ENCODE data around the gene CCR7.
A peak's percentile ranks its signal among the peaks of the same experiment; 100 is the strongest.
"Not testable (repeated sequence)": the region's sequence is repeated elsewhere in the genome, so short reads cannot be mapped to it uniquely, and the experiment has no call there.

The CCR7 gene

DNA sequence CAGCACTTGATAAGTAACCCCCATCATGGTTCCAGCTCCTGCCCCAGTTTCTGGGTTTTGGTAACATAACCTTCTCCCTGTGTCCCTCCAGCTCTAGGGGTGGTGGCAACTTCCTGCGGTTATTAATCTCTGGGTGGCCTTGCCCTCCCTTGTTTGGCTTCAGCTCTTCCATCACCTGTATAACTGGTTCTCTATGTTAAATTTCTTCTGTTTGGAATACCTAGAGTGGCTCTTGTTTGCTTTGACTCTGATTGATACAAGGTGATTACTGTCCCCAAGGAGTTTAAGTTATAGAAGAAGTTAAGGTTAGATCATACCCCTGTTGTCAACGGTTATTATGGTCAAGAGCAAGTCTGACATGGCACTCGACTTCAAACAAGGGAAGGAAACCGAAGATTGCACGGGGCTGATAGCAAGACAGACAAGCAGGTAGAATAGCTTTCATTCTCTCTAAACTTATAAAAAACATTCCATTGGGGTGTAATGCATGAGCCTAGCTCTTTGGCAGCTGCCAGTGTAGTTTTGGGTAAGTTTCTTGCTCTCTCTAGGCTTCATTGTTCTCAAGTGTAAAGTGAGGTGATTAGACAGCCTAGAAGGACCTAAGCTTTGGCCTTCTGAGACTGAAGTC lies 11.0 kb upstream of the CCR7 start:
- TF ChIP-seq POLR2AphosphoS5 (IDR thresholded peaks at IDR 0.05; ENCODE audit: low read depth) = no peak
- H3K4me3 ChIP-seq (replicated peaks; ENCODE audit: insufficient read depth, low read length) = no peak overlapping the region
- H3K27me3 ChIP-seq (ENCODE audit: insufficient read depth, poor library complexity, severe bottlenecking) = no peaks in the 10 kb centered on the region
- DNase-seq (ENCODE audit: low read depth in 1 of 2, low spot score in 1 of 2) = no peak
- no peak overlapping the region for H3K27ac ChIP-seq (replicated peaks)

DNA sequence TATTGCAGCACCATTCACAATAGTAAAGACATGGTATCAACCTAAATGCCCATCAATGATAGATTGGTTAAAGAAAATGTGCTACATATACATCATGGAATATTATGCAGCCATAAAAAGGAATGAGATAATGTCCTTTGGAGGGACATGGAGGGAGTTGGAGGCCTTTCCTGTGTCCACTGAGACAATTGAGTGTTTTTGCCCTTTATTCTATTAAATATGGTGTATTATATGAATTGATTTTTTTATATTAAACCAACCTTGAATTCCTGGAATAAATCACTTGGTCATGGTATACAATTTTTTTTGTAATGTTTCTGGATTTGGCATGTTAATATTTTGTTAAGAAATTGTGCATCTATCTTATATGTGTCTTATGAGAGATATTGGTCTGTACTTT lies 9.0 kb upstream of the CCR7 start:
- no peak for TF ChIP-seq GABPA (IDR thresholded peaks at IDR 0.05; ENCODE audit: low read depth)
- no peak for TF ChIP-seq CTCF (IDR thresholded peaks at IDR 0.05; ENCODE audit: insufficient read depth, low read length)
- TF ChIP-seq POLR2AphosphoS5 (IDR thresholded peaks at IDR 0.05; ENCODE audit: low read depth) = no peak
- TF ChIP-seq, protein P1, sequence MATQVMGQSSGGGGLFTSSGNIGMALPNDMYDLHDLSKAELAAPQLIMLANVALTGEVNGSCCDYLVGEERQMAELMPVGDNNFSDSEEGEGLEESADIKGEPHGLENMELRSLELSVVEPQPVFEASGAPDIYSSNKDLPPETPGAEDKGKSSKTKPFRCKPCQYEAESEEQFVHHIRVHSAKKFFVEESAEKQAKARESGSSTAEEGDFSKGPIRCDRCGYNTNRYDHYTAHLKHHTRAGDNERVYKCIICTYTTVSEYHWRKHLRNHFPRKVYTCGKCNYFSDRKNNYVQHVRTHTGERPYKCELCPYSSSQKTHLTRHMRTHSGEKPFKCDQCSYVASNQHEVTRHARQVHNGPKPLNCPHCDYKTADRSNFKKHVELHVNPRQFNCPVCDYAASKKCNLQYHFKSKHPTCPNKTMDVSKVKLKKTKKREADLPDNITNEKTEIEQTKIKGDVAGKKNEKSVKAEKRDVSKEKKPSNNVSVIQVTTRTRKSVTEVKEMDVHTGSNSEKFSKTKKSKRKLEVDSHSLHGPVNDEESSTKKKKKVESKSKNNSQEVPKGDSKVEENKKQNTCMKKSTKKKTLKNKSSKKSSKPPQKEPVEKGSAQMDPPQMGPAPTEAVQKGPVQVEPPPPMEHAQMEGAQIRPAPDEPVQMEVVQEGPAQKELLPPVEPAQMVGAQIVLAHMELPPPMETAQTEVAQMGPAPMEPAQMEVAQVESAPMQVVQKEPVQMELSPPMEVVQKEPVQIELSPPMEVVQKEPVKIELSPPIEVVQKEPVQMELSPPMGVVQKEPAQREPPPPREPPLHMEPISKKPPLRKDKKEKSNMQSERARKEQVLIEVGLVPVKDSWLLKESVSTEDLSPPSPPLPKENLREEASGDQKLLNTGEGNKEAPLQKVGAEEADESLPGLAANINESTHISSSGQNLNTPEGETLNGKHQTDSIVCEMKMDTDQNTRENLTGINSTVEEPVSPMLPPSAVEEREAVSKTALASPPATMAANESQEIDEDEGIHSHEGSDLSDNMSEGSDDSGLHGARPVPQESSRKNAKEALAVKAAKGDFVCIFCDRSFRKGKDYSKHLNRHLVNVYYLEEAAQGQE (IDR thresholded peaks at IDR 0.05; ENCODE audit: insufficient replicate concordance, low read depth) = no peak
- TF ChIP-seq SPI1 (IDR thresholded peaks at IDR 0.05; ENCODE audit: borderline replicate concordance, low read depth) = no peak
- H3K27me3 ChIP-seq (ENCODE audit: insufficient read depth, poor library complexity, severe bottlenecking) = no peaks in the 10 kb centered on the region
- H3K27ac ChIP-seq (replicated peaks) = no peak overlapping the region
- DNase-seq (ENCODE audit: low read depth in 1 of 2, low spot score in 1 of 2) = no peak
- H3K4me3 ChIP-seq (replicated peaks; ENCODE audit: insufficient read depth, low read length) = no peak overlapping the region

- H3K27ac ChIP-seq (replicated peaks); DNase-seq (ENCODE audit: low read depth in 1 of 2, low spot score in 1 of 2): not testable (repeated sequence)
- TF ChIP-seq SPI1 (IDR thresholded peaks at IDR 0.05; ENCODE audit: borderline replicate concordance, low read depth) = peak; percentile 39
Measured at GRCh38 chr17:40572245-40572993, 7.1 kb upstream of the CCR7 start.

GRCh38 chr17:40568074-40568836 lies 3.0 kb upstream of the CCR7 start:
- TF ChIP-seq GABPA (IDR thresholded peaks at IDR 0.05; ENCODE audit: low read depth) (no peak), CTCF (IDR thresholded peaks at IDR 0.05; ENCODE audit: insufficient read depth, low read length) (no peak), POLR2AphosphoS5 (IDR thresholded peaks at IDR 0.05; ENCODE audit: low read depth) (no peak), SPI1 (IDR thresholded peaks at IDR 0.05; ENCODE audit: borderline replicate concordance, low read depth) (no peak)
- TF ChIP-seq, protein P1 (IDR thresholded peaks at IDR 0.05; ENCODE audit: insufficient replicate concordance, low read depth) = no peak
- no peak overlapping the region for H3K27ac ChIP-seq (replicated peaks)
- H3K4me3 ChIP-seq (replicated peaks; ENCODE audit: insufficient read depth, low read length) = no peak overlapping the region
- peaks cover 7% of the 10 kb centered on the region for H3K27me3 ChIP-seq (ENCODE audit: insufficient read depth, poor library complexity, severe bottlenecking)
- no peak for DNase-seq (ENCODE audit: low read depth in 1 of 2, low spot score in 1 of 2)

More at GRCh38 chr17:40572245-40572993, 7.1 kb upstream of the CCR7 start:
- not testable (repeated sequence) for H3K27me3 ChIP-seq (ENCODE audit: insufficient read depth, poor library complexity, severe bottlenecking); H3K4me3 ChIP-seq (replicated peaks; ENCODE audit: insufficient read depth, low read length)

Data from HL-60 (cell line).